Measurements from ENCODE around the gene SMIM20.

The SMIM20 gene

GRCh38 chr4:25889589-25890503 lies 24.2 kb upstream of the SMIM20 start:
- no peak for TF ChIP-seq CTCF (conservative IDR thresholded peaks at IDR 0.05; ENCODE audit: low read length)
- no peak for TF ChIP-seq EZH2phosphoT487 (IDR thresholded peaks at IDR 0.05; ENCODE audit: borderline replicate concordance)
- no peaks in the 10 kb centered on the region for H4K20me1 ChIP-seq (ENCODE audit: insufficient read depth, low read length, poor library complexity, severe bottlenecking)
- H2AFZ ChIP-seq (ENCODE audit: low read length): no peak overlapping the region
- H3K4me3 ChIP-seq (ENCODE audit: low read length, poor library complexity, severe bottlenecking): no peak overlapping the region
- no peaks in the 10 kb centered on the region for H3K27me3 ChIP-seq (ENCODE audit: insufficient read depth, low read length, poor library complexity, severe bottlenecking)
- no peak overlapping the region for H3K4me2 ChIP-seq (ENCODE audit: low read depth, low read length, poor library complexity, severe bottlenecking)
- no peaks in the 10 kb centered on the region for H3K36me3 ChIP-seq (ENCODE audit: insufficient read depth, low read length)
- H3K9ac ChIP-seq (ENCODE audit: low read depth, low read length, poor library complexity, severe bottlenecking): no peak overlapping the region
- no peaks in the 10 kb centered on the region for H3F3A ChIP-seq (ENCODE audit: low read depth)
- H3K4me1 ChIP-seq (ENCODE audit: insufficient read depth, low read length, poor library complexity, severe bottlenecking): no peaks in the 10 kb centered on the region
- H3K9me3 ChIP-seq (ENCODE audit: insufficient read depth, low read depth, low read length): no peaks in the 10 kb centered on the region
- no peaks in the 10 kb centered on the region for H3K79me2 ChIP-seq (ENCODE audit: insufficient read depth, low read length)
- H3K9me2 ChIP-seq (replicated peaks; ENCODE audit: low read depth, low read length): no peaks in the 10 kb centered on the region

GRCh38 chr4:25890571-25891485 lies 23.2 kb upstream of the SMIM20 start:
- Histone ChIP-seq H3K4me3 (ENCODE audit: low read length, poor library complexity, severe bottlenecking) (no peak overlapping the region), H2AFZ (ENCODE audit: low read length) (no peak overlapping the region), H3K27me3 (ENCODE audit: insufficient read depth, low read length, poor library complexity, severe bottlenecking) (no peaks in the 10 kb centered on the region), H3F3A (ENCODE audit: low read depth) (no peaks in the 10 kb centered on the region), H3K4me1 (ENCODE audit: insufficient read depth, low read length, poor library complexity, severe bottlenecking) (no peaks in the 10 kb centered on the region), H4K20me1 (ENCODE audit: insufficient read depth, low read length, poor library complexity, severe bottlenecking) (no peaks in the 10 kb centered on the region), H3K79me2 (ENCODE audit: insufficient read depth, low read length) (no peaks in the 10 kb centered on the region), H3K9ac (ENCODE audit: low read depth, low read length, poor library complexity, severe bottlenecking) (no peak overlapping the region), H3K36me3 (ENCODE audit: insufficient read depth, low read length) (no peaks in the 10 kb centered on the region), H3K9me3 (ENCODE audit: insufficient read depth, low read depth, low read length) (no peaks in the 10 kb centered on the region), H3K4me2 (ENCODE audit: low read depth, low read length, poor library complexity, severe bottlenecking) (no peak overlapping the region), H3K9me2 (replicated peaks; ENCODE audit: low read depth, low read length) (no peaks in the 10 kb centered on the region)
- no peak for TF ChIP-seq EZH2phosphoT487 (IDR thresholded peaks at IDR 0.05; ENCODE audit: borderline replicate concordance)
- TF ChIP-seq CTCF (conservative IDR thresholded peaks at IDR 0.05; ENCODE audit: low read length): no peak

GRCh38 chr4:25892796-25893195 lies 21.2 kb upstream of the SMIM20 start:
- no peaks in the 10 kb centered on the region for H3K27me3 ChIP-seq (ENCODE audit: insufficient read depth, low read length, poor library complexity, severe bottlenecking)
- H3K9me2 ChIP-seq (replicated peaks; ENCODE audit: low read depth, low read length): no peaks in the 10 kb centered on the region
- no peaks in the 10 kb centered on the region for H3K4me1 ChIP-seq (ENCODE audit: insufficient read depth, low read length, poor library complexity, severe bottlenecking)
- no peaks in the 10 kb centered on the region for H3K9me3 ChIP-seq (ENCODE audit: insufficient read depth, low read depth, low read length)
- H3F3A ChIP-seq (ENCODE audit: low read depth): no peaks in the 10 kb centered on the region
- no peak overlapping the region for H3K4me2 ChIP-seq (ENCODE audit: low read depth, low read length, poor library complexity, severe bottlenecking)
- no peaks in the 10 kb centered on the region for H3K79me2 ChIP-seq (ENCODE audit: insufficient read depth, low read length)
- no peak overlapping the region for H2AFZ ChIP-seq (ENCODE audit: low read length)
- H3K9ac ChIP-seq (ENCODE audit: low read depth, low read length, poor library complexity, severe bottlenecking): no peak overlapping the region
- TF ChIP-seq CTCF (conservative IDR thresholded peaks at IDR 0.05; ENCODE audit: low read length) (no peak), EZH2phosphoT487 (IDR thresholded peaks at IDR 0.05; ENCODE audit: borderline replicate concordance) (no peak)
- no peak overlapping the region for H3K4me3 ChIP-seq (ENCODE audit: low read length, poor library complexity, severe bottlenecking)
- H3K36me3 ChIP-seq (ENCODE audit: insufficient read depth, low read length): no peaks in the 10 kb centered on the region
- H4K20me1 ChIP-seq (ENCODE audit: insufficient read depth, low read length, poor library complexity, severe bottlenecking): no peaks in the 10 kb centered on the region
